ENCODE data around the gene C6orf15.
A peak's percentile ranks its signal among the peaks of the same experiment; 100 is the strongest.

C6orf15 gene

DNA sequence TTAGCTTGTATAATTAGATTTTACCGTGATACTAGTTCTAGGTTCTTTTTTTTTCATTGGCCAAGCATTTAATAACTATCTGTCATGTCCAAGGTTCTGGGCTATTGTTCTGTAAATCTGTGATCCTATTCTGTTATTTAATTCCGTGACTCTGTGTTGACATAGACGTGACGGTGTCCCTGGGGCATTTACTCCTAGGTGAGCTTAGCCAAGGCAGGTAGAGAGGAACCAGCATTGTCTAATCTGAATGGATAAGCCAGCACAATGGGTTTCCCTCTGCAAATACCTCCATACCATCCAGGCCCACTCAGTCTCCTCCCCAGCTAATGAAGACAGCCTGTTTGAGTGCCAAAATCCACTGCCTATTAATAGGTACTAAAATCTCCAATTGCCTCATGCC is 16.8 kb upstream of the C6orf15 start:
- TF ChIP-seq, protein P1, sequence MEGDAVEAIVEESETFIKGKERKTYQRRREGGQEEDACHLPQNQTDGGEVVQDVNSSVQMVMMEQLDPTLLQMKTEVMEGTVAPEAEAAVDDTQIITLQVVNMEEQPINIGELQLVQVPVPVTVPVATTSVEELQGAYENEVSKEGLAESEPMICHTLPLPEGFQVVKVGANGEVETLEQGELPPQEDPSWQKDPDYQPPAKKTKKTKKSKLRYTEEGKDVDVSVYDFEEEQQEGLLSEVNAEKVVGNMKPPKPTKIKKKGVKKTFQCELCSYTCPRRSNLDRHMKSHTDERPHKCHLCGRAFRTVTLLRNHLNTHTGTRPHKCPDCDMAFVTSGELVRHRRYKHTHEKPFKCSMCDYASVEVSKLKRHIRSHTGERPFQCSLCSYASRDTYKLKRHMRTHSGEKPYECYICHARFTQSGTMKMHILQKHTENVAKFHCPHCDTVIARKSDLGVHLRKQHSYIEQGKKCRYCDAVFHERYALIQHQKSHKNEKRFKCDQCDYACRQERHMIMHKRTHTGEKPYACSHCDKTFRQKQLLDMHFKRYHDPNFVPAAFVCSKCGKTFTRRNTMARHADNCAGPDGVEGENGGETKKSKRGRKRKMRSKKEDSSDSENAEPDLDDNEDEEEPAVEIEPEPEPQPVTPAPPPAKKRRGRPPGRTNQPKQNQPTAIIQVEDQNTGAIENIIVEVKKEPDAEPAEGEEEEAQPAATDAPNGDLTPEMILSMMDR (IDR thresholded peaks at IDR 0.05; ENCODE audit: insufficient read depth, low read length, poor library complexity, severe bottlenecking): no peak
- H3K4me3 ChIP-seq (replicated peaks; ENCODE audit: low read depth, low read length): no peak overlapping the region
- H3K36me3 ChIP-seq (ENCODE audit: control insufficient read depth, insufficient read depth, low read length): no peaks in the 10 kb centered on the region
- H3K27me3 ChIP-seq (replicated peaks; ENCODE audit: control insufficient read depth, insufficient read depth, low read length): no peaks in the 10 kb centered on the region; the same call in 1 of the 2 replicates
- no peak for DNase-seq (ENCODE audit: extremely low read depth, insufficient read length)

GRCh38 chr6:31128093-31128676 is 15.8 kb upstream of the C6orf15 start:
- Histone ChIP-seq H3K4me3 (replicated peaks; ENCODE audit: low read depth, low read length) (no peak overlapping the region), H3K27me3 (replicated peaks; ENCODE audit: control insufficient read depth, insufficient read depth, low read length) (no peaks in the 10 kb centered on the region; the same call in 1 of the 2 replicates), H3K36me3 (ENCODE audit: control insufficient read depth, insufficient read depth, low read length) (no peaks in the 10 kb centered on the region)
- peak; percentile 20 for DNase-seq (ENCODE audit: extremely low read depth, insufficient read length)
- TF ChIP-seq, protein P1 (IDR thresholded peaks at IDR 0.05; ENCODE audit: insufficient read depth, low read length, poor library complexity, severe bottlenecking): peak; percentile 90

DNA sequence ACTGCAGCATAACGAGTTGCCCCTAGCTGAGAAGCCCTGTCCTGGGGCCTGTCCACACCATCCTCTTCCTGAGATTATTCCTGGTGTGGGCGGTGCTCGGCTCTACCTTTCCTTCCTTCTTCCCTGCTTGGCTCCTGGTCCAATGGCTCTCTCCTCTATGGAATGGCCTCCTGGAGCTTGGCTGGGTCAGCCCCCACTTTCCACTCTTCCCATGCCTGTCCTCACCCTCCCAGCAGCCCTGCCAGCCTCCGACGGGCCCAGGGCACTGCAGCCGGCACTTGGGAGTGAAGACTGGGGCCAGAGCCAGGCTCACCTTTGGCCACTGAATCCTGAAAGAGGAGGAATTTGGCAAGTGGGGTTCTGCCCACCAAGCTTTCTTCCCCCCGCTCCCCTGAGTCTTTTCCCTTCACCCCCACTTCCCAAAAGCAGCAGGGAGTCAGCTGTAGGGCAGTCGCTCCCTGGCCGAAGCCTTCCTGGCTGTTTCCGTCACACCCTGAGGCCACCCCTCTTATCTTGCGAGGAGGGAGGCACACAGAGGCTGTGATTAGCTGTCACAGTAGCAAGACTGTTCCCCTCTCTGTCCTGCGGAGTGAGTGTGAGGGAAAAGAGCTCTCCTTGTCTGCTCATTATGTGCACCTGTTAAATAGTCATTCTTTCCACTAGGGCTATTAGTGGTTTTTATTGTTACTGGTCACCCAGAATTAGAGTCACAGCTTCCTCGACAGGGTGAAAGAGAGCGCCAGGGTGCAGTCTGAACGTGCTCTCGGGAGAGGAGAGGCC is 14.2 kb upstream of the C6orf15 start:
- Histone ChIP-seq H3K36me3 (ENCODE audit: control insufficient read depth, insufficient read depth, low read length) (no peaks in the 10 kb centered on the region), H3K27me3 (replicated peaks; ENCODE audit: control insufficient read depth, insufficient read depth, low read length) (peaks cover 2% of the 10 kb centered on the region), H3K4me3 (replicated peaks; ENCODE audit: low read depth, low read length) (no peak overlapping the region)
- DNase-seq (ENCODE audit: extremely low read depth, insufficient read length): no peak
- TF ChIP-seq, protein P1 (IDR thresholded peaks at IDR 0.05; ENCODE audit: insufficient read depth, low read length, poor library complexity, severe bottlenecking): no peak

DNA sequence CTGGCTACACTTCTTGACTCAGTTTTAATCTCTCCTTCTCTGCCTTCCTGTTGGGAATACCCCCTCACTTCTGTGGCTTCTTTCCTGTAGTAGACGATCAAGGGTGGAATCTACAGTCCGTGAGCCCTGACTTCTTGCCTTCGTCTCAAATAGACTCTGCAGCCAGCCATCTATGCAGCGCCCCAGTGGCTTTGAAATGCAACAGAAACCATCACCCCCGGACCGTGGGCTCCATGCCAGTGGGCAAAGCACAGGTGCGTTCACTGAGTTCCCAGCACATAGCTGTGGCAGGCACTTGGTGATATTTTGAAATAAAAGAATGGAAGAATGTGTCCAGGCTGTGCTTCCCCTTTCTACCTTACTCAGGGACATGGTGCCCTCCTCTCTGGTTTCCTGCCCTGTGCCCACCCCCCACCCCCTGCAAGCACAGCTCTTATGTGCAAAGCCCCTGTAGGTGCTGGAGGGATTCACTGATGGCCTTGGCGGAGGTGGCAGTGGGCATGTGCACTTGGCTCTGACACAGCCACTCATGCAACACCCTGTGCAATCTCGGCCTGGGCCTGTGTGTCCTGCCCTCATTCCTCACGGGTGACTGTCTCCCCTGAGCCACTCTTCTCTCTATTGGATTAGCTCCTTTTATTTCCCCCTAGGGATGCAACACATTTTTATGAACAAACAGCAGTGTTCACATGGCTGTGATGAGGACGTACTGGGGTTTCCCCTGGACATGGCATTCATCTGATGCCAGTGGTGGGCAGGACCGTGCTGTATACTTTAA is 13.4 kb upstream of the C6orf15 start:
- Histone ChIP-seq H3K4me3 (replicated peaks; ENCODE audit: low read depth, low read length) (no peak overlapping the region), H3K27me3 (replicated peaks; ENCODE audit: control insufficient read depth, insufficient read depth, low read length) (peaks cover 2% of the 10 kb centered on the region), H3K36me3 (ENCODE audit: control insufficient read depth, insufficient read depth, low read length) (no peaks in the 10 kb centered on the region)
- DNase-seq (ENCODE audit: extremely low read depth, insufficient read length): no peak
- TF ChIP-seq, protein P1 (IDR thresholded peaks at IDR 0.05; ENCODE audit: insufficient read depth, low read length, poor library complexity, severe bottlenecking): no peak

DNA sequence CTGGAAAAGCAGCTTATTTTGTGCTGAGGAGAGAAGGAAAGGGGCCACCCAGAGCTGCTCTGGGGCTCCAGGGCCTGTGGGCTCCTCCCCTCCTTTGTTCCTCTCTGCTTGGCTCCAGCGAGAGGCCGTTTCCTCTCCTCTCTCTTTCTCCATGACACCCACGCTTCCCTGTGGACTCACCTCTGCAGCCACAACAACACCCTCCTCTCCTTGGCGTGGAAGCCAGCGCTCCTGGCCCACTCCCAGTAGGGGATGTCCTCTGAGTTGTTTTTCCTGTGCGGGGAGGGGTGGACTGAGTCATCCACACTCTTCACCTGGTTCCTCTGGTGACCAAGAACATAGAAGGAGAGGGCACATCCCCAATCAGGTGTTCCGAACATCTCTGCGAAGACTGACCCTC is 12.8 kb upstream of the C6orf15 start:
- TF ChIP-seq, protein P1 (IDR thresholded peaks at IDR 0.05; ENCODE audit: insufficient read depth, low read length, poor library complexity, severe bottlenecking): no peak
- no peak for DNase-seq (ENCODE audit: extremely low read depth, insufficient read length)
- no peaks in the 10 kb centered on the region for H3K36me3 ChIP-seq (ENCODE audit: control insufficient read depth, insufficient read depth, low read length)
- H3K4me3 ChIP-seq (replicated peaks; ENCODE audit: low read depth, low read length): no peak overlapping the region
- H3K27me3 ChIP-seq (replicated peaks; ENCODE audit: control insufficient read depth, insufficient read depth, low read length): peaks cover 2% of the 10 kb centered on the region
